D721Med (cell line): ENCODE measurements around the gene TDRD7.

Experiments used
- DNase-seq: peaks from one replicate; pipeline ENCODE4 v3.0.0; 2011; ENCODE audit warnings: low spot score; ENCODE audit not compliant: insufficient read length
- FAIRE-seq: peaks from 2 replicates; lab custom pipeline; 2011; peaks lifted over from hg19 to GRCh38; lab: Jason Lieb, UNC
- TF ChIP-seq, protein P1 (sequence below): IDR thresholded peaks from 2 replicates; pipeline ENCODE4 v1.5.1; 2012; ENCODE audit warnings: mild to moderate bottlenecking, control low read depth; ENCODE audit not compliant: insufficient read depth; ENCODE audit errors: missing control alignments

TDRD7 gene

DNA sequence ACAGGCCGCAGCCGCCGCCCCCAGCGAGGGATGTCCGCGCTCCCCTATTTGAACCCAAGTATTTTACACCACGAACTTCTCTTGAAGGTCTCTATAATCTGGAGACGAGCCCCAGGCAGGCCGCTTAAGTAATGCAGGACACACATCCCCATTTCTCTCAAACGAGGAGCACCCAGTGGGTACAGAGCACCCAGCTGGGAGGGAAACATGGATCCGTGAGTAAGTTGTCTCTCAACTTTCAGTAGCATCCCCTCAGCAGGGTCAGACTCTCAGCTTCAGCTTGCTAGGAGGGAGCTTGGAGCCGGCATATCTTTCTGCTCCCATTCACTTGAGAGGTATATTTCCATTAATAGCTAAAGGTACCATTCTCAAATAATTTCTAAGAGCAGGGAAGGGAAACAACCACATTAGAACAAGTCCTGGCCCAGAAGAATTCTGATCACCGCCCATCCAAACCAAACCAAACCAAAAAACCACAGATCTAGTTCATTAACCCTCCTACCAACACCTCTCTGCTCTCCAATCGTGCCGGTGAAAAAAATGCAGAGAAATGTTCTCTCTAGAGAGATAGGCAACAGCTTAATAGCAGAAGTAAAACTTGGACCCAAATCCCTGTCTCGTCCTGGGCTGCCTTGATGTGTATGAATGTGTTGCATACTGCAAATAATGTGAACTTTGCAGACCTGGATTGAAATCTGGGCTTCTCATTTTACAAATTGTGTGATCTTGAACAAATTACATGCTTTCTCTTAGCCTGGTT, 910 bp downstream of the TDRD7 start:
- DNase-seq (no peak), FAIRE-seq (no peak)
- TF ChIP-seq, protein P1, sequence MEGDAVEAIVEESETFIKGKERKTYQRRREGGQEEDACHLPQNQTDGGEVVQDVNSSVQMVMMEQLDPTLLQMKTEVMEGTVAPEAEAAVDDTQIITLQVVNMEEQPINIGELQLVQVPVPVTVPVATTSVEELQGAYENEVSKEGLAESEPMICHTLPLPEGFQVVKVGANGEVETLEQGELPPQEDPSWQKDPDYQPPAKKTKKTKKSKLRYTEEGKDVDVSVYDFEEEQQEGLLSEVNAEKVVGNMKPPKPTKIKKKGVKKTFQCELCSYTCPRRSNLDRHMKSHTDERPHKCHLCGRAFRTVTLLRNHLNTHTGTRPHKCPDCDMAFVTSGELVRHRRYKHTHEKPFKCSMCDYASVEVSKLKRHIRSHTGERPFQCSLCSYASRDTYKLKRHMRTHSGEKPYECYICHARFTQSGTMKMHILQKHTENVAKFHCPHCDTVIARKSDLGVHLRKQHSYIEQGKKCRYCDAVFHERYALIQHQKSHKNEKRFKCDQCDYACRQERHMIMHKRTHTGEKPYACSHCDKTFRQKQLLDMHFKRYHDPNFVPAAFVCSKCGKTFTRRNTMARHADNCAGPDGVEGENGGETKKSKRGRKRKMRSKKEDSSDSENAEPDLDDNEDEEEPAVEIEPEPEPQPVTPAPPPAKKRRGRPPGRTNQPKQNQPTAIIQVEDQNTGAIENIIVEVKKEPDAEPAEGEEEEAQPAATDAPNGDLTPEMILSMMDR = no peak

- no peak for FAIRE-seq
- DNase-seq = no peak
- TF ChIP-seq, protein P1 = no peak
Observed at GRCh38 chr9:97413462-97413861, 1.6 kb downstream of the TDRD7 start.

- TF ChIP-seq, protein P1 = no peak
- no peak for FAIRE-seq
- no peak for DNase-seq
Observed at GRCh38 chr9:97415146-97415545, 3.2 kb downstream of the TDRD7 start.

- TF ChIP-seq, protein P1 = no peak
- no peak for FAIRE-seq
- no peak for DNase-seq
Observed at GRCh38 chr9:97418880-97419279, 7.0 kb downstream of the TDRD7 start.

DNA sequence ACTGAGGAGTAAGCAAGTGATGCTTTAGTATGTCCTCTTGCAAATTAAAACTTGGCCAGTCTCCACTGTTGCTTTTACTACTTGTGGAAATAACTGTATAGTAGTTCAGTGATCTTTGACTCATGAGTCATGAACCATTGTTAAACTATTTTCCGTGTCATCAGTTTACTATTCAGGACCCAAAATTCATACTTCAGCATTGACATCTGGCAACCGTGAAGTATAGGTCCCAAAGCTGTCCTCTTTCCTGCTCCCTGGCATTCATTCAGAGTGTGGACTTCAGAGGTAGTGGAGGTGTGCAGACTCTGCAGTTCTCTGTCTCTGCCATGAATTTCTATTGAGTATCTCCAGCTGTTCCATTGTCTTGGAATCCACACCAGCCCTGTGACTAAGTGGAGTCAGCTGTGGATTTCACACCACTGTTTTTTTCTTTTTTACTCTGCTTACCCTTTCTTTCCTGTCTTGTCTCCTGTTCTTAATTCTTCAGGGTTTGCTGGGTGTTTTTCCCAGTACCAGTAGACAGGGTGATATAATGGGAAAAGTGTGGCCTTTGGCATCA, 7.5 kb downstream of the TDRD7 start:
- FAIRE-seq = no peak
- no peak for DNase-seq
- TF ChIP-seq, protein P1 = no peak

GRCh38 chr9:97425336-97425972, 13.6 kb downstream of the TDRD7 start:
- TF ChIP-seq, protein P1 = no peak
- DNase-seq = no peak
- FAIRE-seq = no peak

- no peak for DNase-seq
- FAIRE-seq = no peak
- TF ChIP-seq, protein P1 = no peak
Observed at GRCh38 chr9:97425973-97426336, 14.1 kb downstream of the TDRD7 start.
